KMS-11 (cell line): ENCODE results near the gene KCNAB1.

ENCODE experiments used
- H2AFZ ChIP-seq: fragments of 200-600 bp; sonication (generic); 2 replicates; pipeline ENCODE4 v1.6.1; 2016; ENCODE audit warnings: antibody characterized with exemption, mixed run types, low read depth
- H3K27ac ChIP-seq: fragments of 200-600 bp; sonication (generic); 2 replicates; pipeline ENCODE4 v1.6.1; 2016; ENCODE audit warnings: mild to moderate bottlenecking, mixed run types
- H3K27me3 ChIP-seq: fragments of 200-600 bp; sonication (generic); 2 replicates; pipeline ENCODE4 v1.6.1; 2017; ENCODE audit warnings: mild to moderate bottlenecking, low read depth, mixed run types, moderate library complexity; ENCODE audit not compliant: insufficient read depth
- H3K36me3 ChIP-seq: fragments of 200-600 bp; sonication (generic); 2 replicates; pipeline ENCODE4 v1.6.1; 2017; ENCODE audit warnings: mild to moderate bottlenecking, mixed run types; ENCODE audit not compliant: insufficient read depth
- H3K4me1 ChIP-seq: fragments of 200-600 bp; sonication (generic); 2 replicates; pipeline ENCODE4 v1.6.1; 2016; ENCODE audit warnings: mild to moderate bottlenecking, low read depth, mixed run types; ENCODE audit not compliant: poor library complexity, severe bottlenecking
- H3K4me2 ChIP-seq: fragments of 200-600 bp; sonication (generic); 2 replicates; pipeline ENCODE4 v1.7.0; 2016; ENCODE audit warnings: mild to moderate bottlenecking, mixed run types
- H3K4me3 ChIP-seq: fragments of 200-600 bp; sonication (generic); IDR thresholded peaks from 2 replicates; pipeline ENCODE4 v1.6.1; 2017; ENCODE audit warnings: low read depth, low read length, mixed read lengths; ENCODE audit not compliant: insufficient read depth
- H3K79me2 ChIP-seq: fragments of 200-600 bp; sonication (generic); 2 replicates; pipeline ENCODE4 v1.6.1; 2016; ENCODE audit warnings: low read depth, mixed run types; ENCODE audit not compliant: insufficient read depth
- H3K9ac ChIP-seq: fragments of 200-600 bp; sonication (generic); 2 replicates; pipeline ENCODE4 v1.6.1; 2016; ENCODE audit warnings: mild to moderate bottlenecking, mixed run types
- H4K20me1 ChIP-seq: fragments of 200-600 bp; sonication (generic); 2 replicates; pipeline ENCODE4 v1.6.1; 2016; ENCODE audit warnings: mild to moderate bottlenecking, mixed run types; ENCODE audit not compliant: insufficient read depth
- TF ChIP-seq, protein P1 (sequence below): fragments of 200-600 bp; sonication (generic); conservative IDR thresholded peaks from 2 replicates; pipeline ENCODE4 v1.6.1; 2017; ENCODE audit warnings: low read depth, mild to moderate bottlenecking, antibody characterized with exemption, low read length, moderate library complexity, mixed read lengths

KCNAB1 gene

DNA sequence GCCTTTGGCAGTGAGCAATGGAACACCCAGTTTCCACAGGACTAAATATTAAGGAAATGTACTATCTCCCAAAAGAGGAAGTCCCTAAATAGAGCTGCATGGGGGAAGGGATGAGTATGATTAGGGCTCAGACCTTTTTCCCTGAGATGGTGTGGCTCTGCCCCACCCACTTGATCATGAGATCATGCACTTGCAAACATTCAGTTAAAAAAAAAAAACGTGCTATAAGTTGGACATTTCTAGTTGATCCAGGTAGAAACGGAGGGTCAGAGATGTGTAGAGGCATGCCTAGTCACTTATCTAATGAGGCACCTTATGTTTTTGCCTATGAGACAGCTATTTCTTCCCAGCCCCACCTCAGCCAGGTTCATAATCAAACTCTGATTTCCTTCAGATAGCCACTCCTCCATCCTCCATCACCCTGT, 459.1 kb downstream of the KCNAB1 start:
- no peaks in the 10 kb centered on the region for H3K4me1 ChIP-seq
- no peaks in the 10 kb centered on the region for H3K79me2 ChIP-seq
- no peak overlapping the region for H3K4me2 ChIP-seq
- H2AFZ ChIP-seq: no peak overlapping the region
- H3K9ac ChIP-seq: no peak overlapping the region
- H3K4me3 ChIP-seq: no peak overlapping the region
- no peak overlapping the region for H3K27ac ChIP-seq
- H4K20me1 ChIP-seq: no peaks in the 10 kb centered on the region
- H3K36me3 ChIP-seq: no peaks in the 10 kb centered on the region
- no peaks in the 10 kb centered on the region for H3K27me3 ChIP-seq
- TF ChIP-seq, protein P1, sequence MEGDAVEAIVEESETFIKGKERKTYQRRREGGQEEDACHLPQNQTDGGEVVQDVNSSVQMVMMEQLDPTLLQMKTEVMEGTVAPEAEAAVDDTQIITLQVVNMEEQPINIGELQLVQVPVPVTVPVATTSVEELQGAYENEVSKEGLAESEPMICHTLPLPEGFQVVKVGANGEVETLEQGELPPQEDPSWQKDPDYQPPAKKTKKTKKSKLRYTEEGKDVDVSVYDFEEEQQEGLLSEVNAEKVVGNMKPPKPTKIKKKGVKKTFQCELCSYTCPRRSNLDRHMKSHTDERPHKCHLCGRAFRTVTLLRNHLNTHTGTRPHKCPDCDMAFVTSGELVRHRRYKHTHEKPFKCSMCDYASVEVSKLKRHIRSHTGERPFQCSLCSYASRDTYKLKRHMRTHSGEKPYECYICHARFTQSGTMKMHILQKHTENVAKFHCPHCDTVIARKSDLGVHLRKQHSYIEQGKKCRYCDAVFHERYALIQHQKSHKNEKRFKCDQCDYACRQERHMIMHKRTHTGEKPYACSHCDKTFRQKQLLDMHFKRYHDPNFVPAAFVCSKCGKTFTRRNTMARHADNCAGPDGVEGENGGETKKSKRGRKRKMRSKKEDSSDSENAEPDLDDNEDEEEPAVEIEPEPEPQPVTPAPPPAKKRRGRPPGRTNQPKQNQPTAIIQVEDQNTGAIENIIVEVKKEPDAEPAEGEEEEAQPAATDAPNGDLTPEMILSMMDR: no peak

DNA sequence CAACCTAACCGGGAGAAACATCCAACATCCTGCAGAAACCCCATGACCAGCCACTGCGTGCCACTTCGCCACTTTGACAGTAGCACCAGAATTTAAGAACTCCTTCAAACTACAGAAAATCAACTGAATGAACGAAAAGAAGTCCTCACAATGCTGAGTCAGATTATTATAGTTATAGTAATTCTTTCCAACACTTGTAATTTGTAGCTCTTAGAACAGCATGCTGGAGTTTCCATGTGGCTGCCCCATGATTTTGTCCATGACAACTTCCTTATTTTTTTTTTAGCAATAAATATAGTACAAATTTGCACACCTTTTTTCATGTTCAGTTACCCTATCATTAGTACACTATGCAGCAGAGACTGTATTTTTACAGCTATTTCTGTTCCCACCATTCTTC, 460.7 kb downstream of the KCNAB1 start:
- Histone ChIP-seq H3K79me2 (no peaks in the 10 kb centered on the region), H4K20me1 (no peaks in the 10 kb centered on the region), H2AFZ (no peak overlapping the region), H3K27ac (no peak overlapping the region), H3K4me2 (no peak overlapping the region), H3K9ac (no peak overlapping the region), H3K4me3 (no peak overlapping the region), H3K4me1 (no peaks in the 10 kb centered on the region), H3K27me3 (no peaks in the 10 kb centered on the region), H3K36me3 (no peaks in the 10 kb centered on the region)
- TF ChIP-seq, protein P1: no peak

DNA sequence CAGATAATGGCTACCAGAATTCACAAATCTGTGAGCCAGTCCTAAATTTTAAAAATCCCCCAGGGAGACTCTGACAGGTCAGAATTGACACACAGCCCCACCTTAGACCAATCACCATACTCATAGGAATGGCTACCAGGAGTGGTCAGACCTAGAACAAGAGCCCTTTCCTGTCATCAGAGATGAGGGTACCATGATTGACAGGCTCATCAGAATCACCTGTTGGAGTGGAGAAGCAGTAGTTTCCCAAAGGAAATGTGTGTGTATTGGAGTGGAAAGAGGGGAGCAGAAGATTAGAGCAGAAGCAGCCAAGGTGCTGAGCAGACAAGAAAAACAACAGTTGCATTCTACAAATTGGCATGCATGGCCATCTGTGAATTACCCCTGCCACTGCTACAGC, 461.6 kb downstream of the KCNAB1 start:
- H3K27me3 ChIP-seq: no peaks in the 10 kb centered on the region
- H3K9ac ChIP-seq: no peak overlapping the region
- H3K4me1 ChIP-seq: no peaks in the 10 kb centered on the region
- H3K27ac ChIP-seq: no peak overlapping the region
- H3K4me2 ChIP-seq: no peak overlapping the region
- no peaks in the 10 kb centered on the region for H3K79me2 ChIP-seq
- H3K4me3 ChIP-seq: no peak overlapping the region
- no peaks in the 10 kb centered on the region for H3K36me3 ChIP-seq
- no peak overlapping the region for H2AFZ ChIP-seq
- TF ChIP-seq, protein P1: no peak
- H4K20me1 ChIP-seq: no peaks in the 10 kb centered on the region

DNA sequence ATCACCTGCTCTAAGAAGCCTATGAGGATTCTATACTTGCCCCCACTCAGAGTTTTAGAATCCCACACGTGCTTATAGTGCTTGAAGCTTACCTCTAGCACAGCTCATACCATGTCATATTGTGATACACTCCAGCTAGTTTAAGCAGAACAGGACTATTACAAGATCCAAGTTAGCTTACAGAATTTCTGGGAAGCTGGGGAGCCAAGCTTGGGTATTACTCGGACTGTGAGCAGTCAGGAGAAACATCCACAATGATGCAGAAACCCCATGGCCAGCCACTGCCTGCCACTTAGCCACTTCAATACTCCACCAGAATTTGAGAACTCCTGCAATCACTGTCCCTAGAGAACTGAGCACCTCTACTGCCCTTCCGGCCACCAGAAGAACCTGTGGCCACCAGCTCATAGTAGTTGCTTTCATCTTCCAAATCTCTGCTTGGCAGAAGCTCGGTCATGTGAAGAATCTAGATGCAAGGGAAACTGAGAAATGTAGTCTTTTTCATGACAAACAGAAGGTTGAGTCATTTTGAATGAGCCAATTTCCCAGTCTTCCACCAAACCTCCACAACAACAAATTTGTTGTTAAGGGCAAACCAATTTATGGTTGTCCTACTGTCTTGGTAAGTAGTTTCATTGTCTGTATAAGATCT, 462.3 kb downstream of the KCNAB1 start:
- TF ChIP-seq, protein P1: no peak
- Histone ChIP-seq H3K79me2 (no peaks in the 10 kb centered on the region), H3K9ac (no peak overlapping the region), H2AFZ (no peak overlapping the region), H3K4me1 (no peaks in the 10 kb centered on the region), H4K20me1 (no peaks in the 10 kb centered on the region), H3K27me3 (no peaks in the 10 kb centered on the region), H3K27ac (no peak overlapping the region), H3K4me2 (no peak overlapping the region), H3K4me3 (no peak overlapping the region), H3K36me3 (no peaks in the 10 kb centered on the region)
